Nephron progenitor cell (in vitro differentiated cells): ENCODE results near the gene CNOT3.

Source experiments
- DNase-seq: peaks from one replicate; pipeline ENCODE4 v3.0.0; 2021
- H3K27ac Mint-ChIP-seq: 2 replicates; pipeline ENCODE4 v1.8.0; 2021; ENCODE audit warnings: mild to moderate bottlenecking, moderate library complexity, mixed read lengths
- H3K27me3 Mint-ChIP-seq: 2 replicates; pipeline ENCODE4 v1.8.0; 2021; ENCODE audit warnings: mild to moderate bottlenecking, low read depth, mixed read lengths; ENCODE audit not compliant: poor library complexity
- H3K36me3 Mint-ChIP-seq: 2 replicates; pipeline ENCODE4 v1.8.0; 2021; ENCODE audit warnings: low read depth, mixed read lengths
- H3K4me1 Mint-ChIP-seq: 2 replicates; pipeline ENCODE4 v1.8.0; 2021; ENCODE audit warnings: mixed read lengths
- H3K4me3 Mint-ChIP-seq: 2 replicates; pipeline ENCODE4 v1.8.0; 2021; ENCODE audit warnings: mild to moderate bottlenecking, moderate library complexity, mixed read lengths
- H3K9me3 Mint-ChIP-seq: 2 replicates; pipeline ENCODE4 v1.8.0; 2021; ENCODE audit warnings: mild to moderate bottlenecking, moderate library complexity, mixed read lengths
- CTCF ChIP-seq: fragments of 200-600 bp; sonication (generic); IDR thresholded peaks from 2 replicates; pipeline ENCODE4 v1.5.0; 2021; ENCODE audit warnings: antibody characterized with exemption

Gene CNOT3

DNA sequence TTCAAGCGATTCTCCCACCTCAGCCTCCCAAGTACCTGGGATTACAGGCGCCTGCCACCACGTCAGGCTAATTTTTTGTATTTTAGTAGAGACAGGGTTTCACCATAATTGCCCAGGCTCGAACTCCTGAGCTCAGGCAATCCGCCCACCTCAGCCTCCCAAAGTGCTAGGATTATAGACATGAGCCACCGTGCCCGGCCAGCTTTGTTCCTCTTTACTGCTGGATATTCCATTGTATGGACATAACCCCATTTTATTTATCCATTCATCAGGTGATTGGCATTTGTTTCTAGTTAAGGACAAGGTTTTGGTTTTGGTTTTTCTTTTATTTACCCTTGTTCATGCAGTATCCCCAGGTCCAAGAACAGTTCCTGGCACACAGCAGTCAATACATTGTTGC lies 59.0 kb downstream of the CNOT3 start:
- Mint-ChIP-seq H3K27ac (peak overlapping the region; percentile 79), H3K9me3 (no peaks in the 10 kb centered on the region), H3K4me3 (no peak overlapping the region), H3K27me3 (peaks cover 7% of the 10 kb centered on the region), H3K36me3 (peaks cover 46% of the 10 kb centered on the region), H3K4me1 (peaks cover 37% of the 10 kb centered on the region)
- no peak for TF ChIP-seq CTCF
- no peak for DNase-seq

GRCh38 chr19:54197121-54197520 lies 59.6 kb downstream of the CNOT3 start:
- no peak for TF ChIP-seq CTCF
- Mint-ChIP-seq H3K4me1 (peaks cover 37% of the 10 kb centered on the region), H3K27me3 (peaks cover 5% of the 10 kb centered on the region), H3K27ac (peak overlapping the region; percentile 31), H3K9me3 (no peaks in the 10 kb centered on the region), H3K36me3 (peaks cover 52% of the 10 kb centered on the region), H3K4me3 (no peak overlapping the region)
- no peak for DNase-seq

GRCh38 chr19:54199401-54199800 lies 61.8 kb downstream of the CNOT3 start:
- Mint-ChIP-seq H3K9me3 (no peaks in the 10 kb centered on the region), H3K27ac (peak overlapping the region; percentile 98), H3K36me3 (peaks cover 59% of the 10 kb centered on the region), H3K4me1 (peaks cover 43% of the 10 kb centered on the region), H3K27me3 (peaks cover 5% of the 10 kb centered on the region), H3K4me3 (peak overlapping the region; percentile 77)
- no peak for DNase-seq
- TF ChIP-seq CTCF: no peak

DNA sequence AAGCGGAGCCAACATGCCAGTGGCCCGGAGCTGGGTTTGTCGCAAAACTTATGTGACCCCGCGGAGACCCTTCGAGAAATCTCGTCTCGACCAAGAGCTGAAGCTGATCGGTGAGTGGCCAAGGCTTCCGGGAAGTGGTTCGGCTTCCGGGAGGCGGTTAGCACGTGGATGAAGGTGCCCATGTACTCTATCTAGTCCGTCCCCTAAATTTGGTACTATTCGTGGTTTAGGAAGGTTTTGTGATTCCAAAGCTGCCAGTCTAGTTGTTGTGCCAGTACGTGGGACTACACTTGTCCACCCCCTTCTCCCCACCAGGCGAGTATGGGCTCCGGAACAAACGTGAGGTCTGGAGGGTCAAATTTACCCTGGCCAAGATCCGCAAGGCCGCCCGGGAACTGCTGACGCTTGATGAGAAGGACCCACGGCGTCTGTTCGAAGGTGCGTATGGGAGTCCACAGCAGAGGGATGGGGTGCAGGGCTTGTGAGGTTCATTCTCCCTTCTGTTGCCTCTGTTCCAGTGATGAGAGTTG lies 63.7 kb downstream of the CNOT3 start:
- no peak for DNase-seq
- no peak for TF ChIP-seq CTCF
- Mint-ChIP-seq H3K27ac (peak overlapping the region; percentile 100), H3K36me3 (peaks cover 63% of the 10 kb centered on the region), H3K9me3 (no peaks in the 10 kb centered on the region), H3K4me1 (peaks cover 60% of the 10 kb centered on the region), H3K4me3 (peak overlapping the region; percentile 94), H3K27me3 (peaks cover 8% of the 10 kb centered on the region)

DNA sequence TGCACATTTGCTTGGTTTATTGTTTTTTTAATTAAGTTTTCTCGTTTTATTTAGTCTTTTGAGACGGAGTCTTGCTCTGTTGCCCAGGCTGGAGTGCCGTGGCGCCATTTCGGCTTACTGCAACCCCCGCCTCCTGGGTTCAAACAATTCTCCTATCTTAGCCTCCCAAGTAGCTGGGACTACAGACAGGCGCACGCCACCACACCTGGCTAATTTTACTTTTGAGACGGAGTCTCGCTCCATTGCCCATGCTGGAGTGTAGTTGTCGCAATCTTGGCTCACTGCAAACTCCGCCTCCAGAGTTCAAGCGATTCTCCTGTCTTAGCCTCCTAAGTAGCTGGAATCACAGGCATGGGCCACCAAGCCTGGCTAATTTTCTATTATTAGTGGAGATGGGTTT lies 64.4 kb downstream of the CNOT3 start:
- peaks cover 66% of the 10 kb centered on the region for H3K4me1 Mint-ChIP-seq
- H3K4me3 Mint-ChIP-seq: peak overlapping the region; percentile 94
- TF ChIP-seq CTCF: no peak
- no peaks in the 10 kb centered on the region for H3K9me3 Mint-ChIP-seq
- peaks cover 8% of the 10 kb centered on the region for H3K27me3 Mint-ChIP-seq
- H3K27ac Mint-ChIP-seq: peak overlapping the region; percentile 100
- H3K36me3 Mint-ChIP-seq: peaks cover 66% of the 10 kb centered on the region
- no peak for DNase-seq

DNA sequence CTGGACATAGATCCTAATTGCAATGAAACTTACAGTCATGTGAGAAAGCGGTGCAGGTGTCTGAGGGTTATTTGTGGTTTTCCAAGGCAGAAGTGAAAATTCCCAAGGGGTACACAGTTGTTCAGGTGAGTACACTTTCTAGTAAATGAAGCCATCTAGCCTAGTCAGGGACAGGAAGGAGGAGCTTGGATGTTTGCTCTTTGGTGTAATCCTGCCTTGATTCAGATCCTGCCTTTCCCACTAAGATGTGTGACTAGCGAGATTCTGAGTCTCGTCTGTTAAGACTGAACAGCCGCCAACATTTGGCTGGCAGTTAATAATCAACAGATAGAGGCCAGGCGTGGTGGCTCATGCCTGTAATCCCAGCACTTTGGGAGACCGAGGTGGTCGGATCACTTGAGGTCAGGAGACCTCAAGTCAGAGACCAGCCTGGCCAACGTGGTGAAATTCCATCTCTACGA lies 65.6 kb downstream of the CNOT3 start:
- H3K27me3 Mint-ChIP-seq: peaks cover 8% of the 10 kb centered on the region

More for the DNA sequence above, 65.6 kb downstream of the CNOT3 start:
- H3K36me3 Mint-ChIP-seq: peaks cover 74% of the 10 kb centered on the region
- peak overlapping the region; percentile 94 for H3K4me3 Mint-ChIP-seq
- no peaks in the 10 kb centered on the region for H3K9me3 Mint-ChIP-seq
- no peak for DNase-seq
- peak overlapping the region; percentile 94 for H3K27ac Mint-ChIP-seq
- H3K4me1 Mint-ChIP-seq: peaks cover 78% of the 10 kb centered on the region
- no peak for TF ChIP-seq CTCF
